Measurements from ENCODE around the gene SOX10.

SOX10 gene

DNA sequence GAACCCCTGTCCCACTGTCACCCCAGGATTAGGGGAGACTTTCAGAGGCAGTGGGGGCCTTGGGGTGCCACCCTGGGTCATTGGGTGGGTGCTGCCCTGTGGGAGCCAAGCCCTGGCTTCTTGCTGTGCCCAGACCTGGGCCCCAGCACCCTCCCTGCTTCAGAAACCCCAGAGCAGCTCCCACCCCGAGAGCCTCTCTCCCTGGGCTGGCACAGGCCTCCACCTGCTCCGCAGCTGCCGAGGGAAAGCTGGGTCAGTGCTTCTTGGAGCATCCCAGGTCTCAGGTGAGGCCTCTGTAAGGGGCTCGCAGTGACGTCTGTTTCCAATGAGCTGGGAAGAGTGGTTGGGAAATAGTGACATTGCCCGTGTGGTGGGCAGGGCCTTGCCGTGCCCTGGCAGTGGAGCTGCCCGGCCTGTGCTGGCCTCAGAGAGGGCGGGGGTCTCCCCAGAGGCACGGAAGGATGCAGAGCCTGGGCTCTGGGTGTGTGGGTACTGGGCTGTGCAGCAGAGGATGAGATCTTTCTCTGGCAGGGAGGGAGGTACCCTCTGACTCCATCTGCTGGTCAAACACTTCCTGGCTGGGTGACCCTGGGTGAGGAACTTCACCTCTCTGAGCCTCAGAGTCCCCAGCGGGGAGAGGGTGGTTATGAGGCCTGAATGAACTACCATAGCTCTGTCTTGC is 53.9 kb downstream of the SOX10 start:
- no peak for DNase-seq (ENCODE audit: low read depth)

DNA sequence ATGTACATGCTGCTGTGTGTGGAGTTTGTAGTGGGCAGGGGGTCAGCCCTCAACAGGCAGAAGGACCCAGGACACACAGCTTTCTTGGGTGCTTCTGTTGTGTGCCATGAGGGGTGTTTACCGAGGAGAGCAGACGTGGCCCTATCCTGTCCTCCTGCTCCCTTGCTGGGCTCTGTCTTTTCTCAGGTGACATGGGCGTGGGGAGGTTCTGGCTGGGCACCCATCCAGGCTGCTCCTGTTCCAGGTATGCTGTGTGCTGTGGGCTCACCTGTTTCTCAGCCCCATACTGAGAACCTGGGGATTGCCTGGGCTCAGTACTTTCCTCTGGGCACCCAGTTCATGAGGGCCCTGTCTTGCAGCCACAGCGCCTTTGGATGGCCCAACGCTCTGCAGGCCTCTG is 55.0 kb downstream of the SOX10 start:
- no peak for DNase-seq (ENCODE audit: low read depth)

DNA sequence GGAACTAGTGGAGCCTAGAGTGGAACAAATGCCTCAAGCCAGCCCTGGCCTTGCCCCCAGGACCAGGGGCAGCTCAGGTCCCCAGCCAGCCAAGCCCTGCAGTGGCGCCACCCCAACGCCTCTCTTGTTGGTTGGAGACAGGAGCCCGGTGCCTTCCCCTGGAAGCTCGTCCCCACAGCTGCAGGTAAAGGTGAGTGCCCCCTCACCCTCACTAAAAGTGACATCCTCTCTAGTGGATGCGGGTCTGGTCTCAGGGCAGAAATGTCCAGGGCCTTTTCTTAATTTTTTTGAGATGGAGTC is 56.8 kb downstream of the SOX10 start:
- no peak for DNase-seq (ENCODE audit: low read depth)

GRCh38 chr22:37926771-37927636 is 57.4 kb downstream of the SOX10 start:
- no peak for DNase-seq (ENCODE audit: low read depth)

DNA sequence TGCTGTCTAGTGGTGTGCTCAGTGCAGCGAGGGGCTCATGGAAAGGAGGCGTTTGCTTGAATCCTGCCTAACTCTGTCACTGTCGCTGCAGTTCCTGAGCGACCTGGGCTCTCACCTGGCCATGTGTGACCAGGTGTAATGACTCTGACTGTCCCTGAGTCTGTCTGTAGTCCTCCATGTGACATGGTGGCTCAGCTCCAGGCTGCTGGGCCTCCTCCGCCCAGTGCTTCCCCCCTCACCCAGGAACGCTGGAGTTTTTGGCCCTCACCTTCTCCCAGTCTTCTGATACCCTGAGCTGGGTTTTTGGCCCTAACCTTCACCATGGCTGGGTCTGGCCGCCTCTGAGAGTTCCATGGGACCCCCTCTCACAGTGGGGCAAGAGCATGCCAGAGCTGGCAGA is 58.0 kb downstream of the SOX10 start:
- DNase-seq (ENCODE audit: low read depth): no peak

DNA sequence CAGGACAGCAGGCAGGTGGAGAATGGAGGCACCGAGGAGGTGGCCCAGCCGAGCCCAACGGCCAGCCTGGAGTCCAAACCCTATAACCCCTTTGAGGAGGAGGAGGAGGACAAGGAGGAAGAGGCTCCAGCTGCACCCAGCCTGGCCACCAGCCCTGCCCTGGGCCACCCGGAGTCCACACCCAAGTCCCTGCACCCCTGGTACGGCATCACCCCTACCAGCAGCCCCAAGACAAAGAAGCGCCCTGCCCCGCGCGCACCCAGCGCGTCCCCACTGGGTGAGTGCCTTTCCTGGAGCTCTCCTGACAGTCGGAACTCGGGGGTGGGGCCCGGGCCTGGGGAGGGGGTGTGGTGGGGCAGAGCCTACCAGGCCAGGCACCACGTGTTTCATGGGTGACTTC is 58.6 kb downstream of the SOX10 start:
- DNase-seq (ENCODE audit: low read depth): no peak

- no peak for DNase-seq (ENCODE audit: low read depth)
These were observed 59.0 kb downstream of the SOX10 start for GRCh38 chr22:37925330-37925729.

DNA sequence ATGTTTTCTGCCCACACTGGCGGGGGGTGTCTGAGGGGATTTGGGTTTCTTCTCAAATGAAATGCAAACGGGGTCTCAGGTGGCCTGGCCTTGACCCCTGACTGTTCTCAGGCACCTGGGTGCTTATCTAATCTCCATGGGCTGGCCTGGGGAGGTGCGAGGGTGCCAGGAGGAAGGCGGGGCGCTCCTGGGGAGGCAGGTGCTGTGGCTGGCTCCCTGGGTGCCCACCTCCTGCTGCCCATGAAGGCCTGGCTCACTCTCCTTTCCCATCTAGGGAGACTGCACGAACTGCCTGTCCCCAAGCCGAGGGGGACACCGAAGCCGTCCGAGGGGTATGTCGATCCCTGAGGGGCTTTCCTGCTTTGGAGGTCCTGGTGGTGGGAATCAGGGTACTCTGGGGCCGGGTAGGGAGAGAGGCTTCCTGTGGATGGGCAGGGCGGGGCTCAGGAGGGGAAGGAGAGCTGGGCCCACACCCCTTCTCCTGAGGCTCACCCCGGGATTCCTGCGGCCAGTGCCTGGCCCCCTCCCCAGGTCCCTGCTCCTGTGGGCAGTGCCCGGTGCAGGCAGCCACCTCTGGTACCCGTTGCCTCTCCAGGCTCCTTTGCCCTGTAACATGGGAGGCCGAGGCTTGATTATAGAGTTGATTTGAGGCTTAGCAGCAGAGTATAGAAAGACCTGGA is 59.8 kb downstream of the SOX10 start:
- no peak for DNase-seq (ENCODE audit: low read depth)

- DNase-seq (ENCODE audit: low read depth): no peak
These were observed 60.4 kb downstream of the SOX10 start for GRCh38 chr22:37923927-37924326.

All from CMK (cell line).